KOPT-K1 (cell line): ENCODE results near the gene NOS2.
"Not testable (repeated sequence)": the region's sequence is repeated elsewhere in the genome, so short reads cannot be mapped to it uniquely, and the experiment has no call there.

Experiments
- H3K27ac ChIP-seq: fragments of 200-600 bp; sonication (generic); 2 replicates; pipeline ENCODE4 v1.5.1; 2016; ENCODE audit warnings: antibody characterized with exemption, mild to moderate bottlenecking, low read depth, low read length; ENCODE audit not compliant: poor library complexity, severe bottlenecking
- H3K36me3 ChIP-seq: fragments of 200-600 bp; sonication (generic); 2 replicates; pipeline ENCODE4 v1.5.1; 2017; ENCODE audit warnings: antibody characterized with exemption, mild to moderate bottlenecking, low read length, moderate library complexity; ENCODE audit not compliant: insufficient read depth
- H3K9me3 ChIP-seq: fragments of 200-600 bp; sonication (generic); 2 replicates; pipeline ENCODE4 v1.5.1; 2017; ENCODE audit warnings: antibody characterized with exemption, low read length, mild to moderate bottlenecking; ENCODE audit not compliant: insufficient read depth, poor library complexity, severe bottlenecking

The NOS2 gene

GRCh38 chr17:27780828-27781404, 19.4 kb downstream of the NOS2 start:
- Histone ChIP-seq H3K27ac (no peak overlapping the region), H3K9me3 (no peaks in the 10 kb centered on the region), H3K36me3 (no peaks in the 10 kb centered on the region)

DNA sequence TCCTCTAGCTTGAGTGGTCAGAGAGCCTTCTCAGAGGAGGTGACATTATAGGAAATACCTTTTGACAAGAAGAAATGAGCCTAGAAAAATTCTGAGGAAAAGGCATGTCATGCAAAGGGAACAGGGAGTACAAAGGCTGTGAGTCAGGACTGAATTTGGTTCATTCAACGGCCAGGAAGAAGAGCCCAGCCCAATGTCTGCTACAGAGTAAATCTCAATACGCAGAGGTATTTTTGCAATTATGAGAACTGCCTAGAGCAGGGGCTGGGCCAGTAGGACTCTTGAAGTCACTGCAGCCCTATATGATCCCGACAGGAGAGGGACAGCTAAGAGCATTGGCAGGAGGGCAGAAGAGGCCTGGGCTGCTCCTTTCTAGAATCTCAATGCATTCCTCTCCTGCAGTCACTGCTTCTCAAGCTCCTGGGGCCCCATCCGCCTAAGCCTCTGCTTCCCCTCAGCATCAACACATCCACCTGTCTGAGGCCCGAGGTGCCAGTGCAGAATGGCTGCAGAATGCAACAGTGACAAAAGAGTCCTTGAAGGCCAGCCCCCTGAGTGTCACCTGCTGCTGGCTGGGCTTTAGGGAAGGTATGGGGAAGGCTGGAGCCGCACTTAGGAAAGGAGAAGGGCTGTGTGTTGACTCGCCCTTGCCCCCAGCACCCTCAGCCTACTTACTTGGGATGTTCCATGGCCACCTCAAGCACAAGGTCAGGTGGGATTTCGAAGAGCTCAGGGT, 20.1 kb downstream of the NOS2 start:
- H3K9me3 ChIP-seq = no peaks in the 10 kb centered on the region
- H3K36me3 ChIP-seq = no peaks in the 10 kb centered on the region
- H3K27ac ChIP-seq = no peak overlapping the region

GRCh38 chr17:27778183-27778582, 22.1 kb downstream of the NOS2 start:
- Histone ChIP-seq H3K27ac (no peak overlapping the region), H3K36me3 (no peaks in the 10 kb centered on the region), H3K9me3 (no peaks in the 10 kb centered on the region)

DNA sequence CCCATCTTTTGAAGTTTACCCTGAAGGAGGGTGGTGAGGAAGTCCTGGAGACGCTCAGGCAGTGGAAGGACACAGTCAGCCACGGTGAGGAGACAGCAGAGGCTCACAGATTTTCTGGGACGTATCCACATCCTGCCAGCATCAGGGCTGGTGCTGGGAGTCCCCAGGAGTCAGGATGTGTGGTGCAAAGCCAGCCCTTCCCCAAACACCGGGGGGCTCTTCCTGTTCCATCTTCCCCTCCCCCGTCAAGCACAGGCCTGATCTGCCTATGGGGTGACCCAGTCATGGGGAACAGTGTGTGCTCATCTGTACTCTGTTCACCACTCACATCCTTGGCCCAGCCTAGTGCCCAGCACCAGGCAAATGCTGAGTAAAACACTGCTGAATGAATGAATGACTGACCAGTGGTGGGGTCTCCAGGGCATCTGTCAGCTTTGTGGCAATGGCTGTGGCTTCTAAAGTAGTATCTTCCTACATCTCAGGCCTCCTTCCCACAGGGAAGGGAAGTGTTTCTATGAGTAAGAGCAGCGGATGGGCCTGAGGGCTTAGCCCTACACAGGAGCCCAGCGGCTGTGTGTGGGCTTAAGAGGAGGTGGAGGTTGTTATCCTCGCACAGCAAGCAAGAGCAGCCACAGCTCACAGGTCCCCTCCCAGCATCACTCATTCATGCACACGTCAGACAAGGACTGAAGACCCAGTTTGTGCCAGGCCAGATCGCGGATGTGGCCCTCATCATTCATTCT, 23.3 kb downstream of the NOS2 start:
- Histone ChIP-seq H3K36me3 (no peaks in the 10 kb centered on the region), H3K9me3 (no peaks in the 10 kb centered on the region), H3K27ac (no peak overlapping the region)

DNA sequence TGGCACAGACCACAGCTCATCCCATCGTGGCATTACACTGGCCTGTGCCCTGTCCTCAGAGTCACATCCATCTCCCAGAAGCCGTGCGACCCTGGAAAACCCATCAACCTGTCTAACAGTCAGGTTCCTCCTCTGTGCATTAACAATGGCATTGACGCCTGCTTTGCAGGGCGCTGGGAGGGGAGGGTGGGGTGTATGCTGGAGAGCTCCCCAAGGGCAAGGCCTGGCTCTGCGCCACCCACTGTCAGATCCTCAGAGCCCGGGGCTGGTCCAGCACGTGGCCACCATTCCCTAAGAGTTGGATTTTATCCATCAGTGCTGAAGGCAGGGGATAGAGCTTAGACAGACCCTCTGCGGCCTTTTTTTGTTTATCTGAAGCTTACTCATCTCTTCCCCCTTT, 28.7 kb downstream of the NOS2 start:
- no peaks in the 10 kb centered on the region for H3K36me3 ChIP-seq
- no peak overlapping the region for H3K27ac ChIP-seq
- no peaks in the 10 kb centered on the region for H3K9me3 ChIP-seq

DNA sequence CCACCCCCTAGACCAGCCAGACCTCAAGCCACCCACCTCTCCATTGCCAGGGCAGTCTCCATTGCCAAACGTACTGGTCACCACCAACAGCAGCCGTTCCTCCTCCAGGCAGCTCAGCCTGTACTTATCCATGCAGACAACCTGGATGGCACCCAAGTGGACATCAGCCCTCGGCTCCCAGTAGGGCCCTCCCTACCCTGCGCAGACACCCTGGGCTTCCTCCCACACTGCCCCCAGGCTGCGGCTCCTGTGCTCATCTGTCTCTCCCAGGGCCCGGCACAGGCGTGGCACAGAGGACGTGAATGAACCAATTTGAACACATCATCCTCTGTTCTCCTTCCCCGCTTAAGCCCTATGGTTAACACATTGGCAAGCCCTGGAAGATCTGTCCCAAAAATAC, 29.5 kb downstream of the NOS2 start:
- Histone ChIP-seq H3K36me3 (no peaks in the 10 kb centered on the region), H3K9me3 (no peaks in the 10 kb centered on the region), H3K27ac (no peak overlapping the region)

DNA sequence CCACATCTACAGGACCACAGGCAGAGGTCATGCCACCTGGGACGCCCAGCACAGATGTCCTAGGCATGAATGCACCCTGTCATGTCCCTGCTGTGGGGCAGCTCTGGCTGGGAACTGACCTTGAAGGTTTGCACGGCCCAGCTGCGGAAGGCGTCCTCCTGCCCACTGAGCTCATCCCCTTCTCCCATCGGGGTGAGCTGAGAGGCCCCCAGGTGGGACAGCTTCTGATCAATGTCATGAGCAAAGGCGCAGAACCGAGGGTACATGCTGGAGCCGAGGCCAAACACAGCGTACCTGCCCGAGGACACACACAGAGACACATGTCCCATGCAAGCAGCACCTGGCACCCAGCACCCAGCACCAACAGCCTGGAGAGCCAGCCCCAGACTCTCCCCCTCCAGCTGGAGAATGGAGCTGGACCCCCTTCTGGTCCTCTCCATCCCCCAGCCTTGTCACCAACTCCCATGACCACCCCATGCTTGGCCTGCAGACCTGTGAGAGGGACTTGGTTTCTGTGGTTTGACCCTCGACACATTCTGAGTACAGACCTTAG, 31.4 kb downstream of the NOS2 start:
- Histone ChIP-seq H3K9me3 (no peaks in the 10 kb centered on the region), H3K36me3 (no peaks in the 10 kb centered on the region), H3K27ac (no peak overlapping the region)

DNA sequence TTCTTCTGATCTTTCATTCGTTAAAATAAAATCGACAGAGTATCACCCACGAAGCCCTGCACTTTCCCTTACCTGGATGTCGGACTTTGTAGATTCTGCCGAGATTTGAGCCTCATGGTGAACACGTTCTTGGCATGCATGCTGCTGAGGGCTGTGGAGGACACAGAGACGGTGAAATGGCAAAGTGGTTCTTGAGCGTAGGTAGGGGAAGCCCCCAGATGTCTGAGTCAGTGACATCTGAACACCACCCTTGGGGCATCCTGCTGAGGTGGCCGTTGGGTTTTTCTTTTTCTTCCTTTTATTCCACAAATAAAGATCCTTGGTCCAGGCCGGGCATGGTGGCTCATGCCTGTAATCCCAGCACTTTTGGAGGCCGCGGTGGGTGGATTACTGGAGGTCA, 33.9 kb downstream of the NOS2 start:
- Histone ChIP-seq H3K36me3 (no peaks in the 10 kb centered on the region), H3K9me3 (no peaks in the 10 kb centered on the region), H3K27ac (no peak overlapping the region)

DNA sequence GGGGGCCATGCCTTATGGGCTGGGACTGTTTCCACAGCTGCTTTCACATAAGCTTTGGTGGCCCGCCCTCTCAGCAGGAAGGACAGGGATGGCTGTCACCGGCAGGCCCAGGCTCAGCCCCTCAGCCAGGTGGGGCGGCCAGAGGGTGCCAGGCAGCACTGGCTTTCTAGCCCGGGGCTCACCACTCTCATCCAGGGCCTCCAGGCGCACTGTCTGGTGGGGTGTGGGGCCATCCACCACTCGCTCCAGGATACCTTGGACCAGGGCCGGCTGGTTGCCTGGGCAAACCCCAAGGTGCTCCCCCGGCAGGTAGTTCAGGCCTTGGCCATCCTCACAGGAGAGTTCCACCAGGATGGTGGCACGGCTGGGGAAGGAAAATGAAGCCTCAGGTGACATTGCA, 35.0 kb downstream of the NOS2 start:
- H3K9me3 ChIP-seq = no peaks in the 10 kb centered on the region
- no peak overlapping the region for H3K27ac ChIP-seq
- H3K36me3 ChIP-seq = no peaks in the 10 kb centered on the region

DNA sequence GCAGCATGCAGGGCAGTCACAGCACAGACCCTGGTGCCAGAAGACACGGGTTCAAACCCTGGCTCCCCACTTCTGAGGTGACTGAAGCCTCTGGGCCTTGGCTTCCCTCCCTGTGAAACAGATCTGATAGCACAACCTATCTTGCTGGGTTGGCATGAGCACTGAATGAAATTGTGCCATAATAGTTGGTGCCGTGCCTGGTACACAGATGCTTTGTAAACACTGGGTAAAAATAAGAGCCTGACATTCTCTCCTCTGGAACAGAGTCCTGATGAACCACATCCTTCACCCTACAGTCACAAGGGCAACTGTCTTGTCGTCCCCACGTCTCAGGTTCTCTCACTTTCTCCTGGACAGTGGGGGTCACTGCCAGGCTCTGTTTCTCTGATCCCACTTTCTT, 35.7 kb downstream of the NOS2 start:
- no peaks in the 10 kb centered on the region for H3K36me3 ChIP-seq
- no peak overlapping the region for H3K27ac ChIP-seq
- H3K9me3 ChIP-seq = no peaks in the 10 kb centered on the region

- no peak overlapping the region for H3K27ac ChIP-seq
- no peaks in the 10 kb centered on the region for H3K9me3 ChIP-seq
Measured at GRCh38 chr17:27762527-27763305, 37.6 kb downstream of the NOS2 start.

DNA sequence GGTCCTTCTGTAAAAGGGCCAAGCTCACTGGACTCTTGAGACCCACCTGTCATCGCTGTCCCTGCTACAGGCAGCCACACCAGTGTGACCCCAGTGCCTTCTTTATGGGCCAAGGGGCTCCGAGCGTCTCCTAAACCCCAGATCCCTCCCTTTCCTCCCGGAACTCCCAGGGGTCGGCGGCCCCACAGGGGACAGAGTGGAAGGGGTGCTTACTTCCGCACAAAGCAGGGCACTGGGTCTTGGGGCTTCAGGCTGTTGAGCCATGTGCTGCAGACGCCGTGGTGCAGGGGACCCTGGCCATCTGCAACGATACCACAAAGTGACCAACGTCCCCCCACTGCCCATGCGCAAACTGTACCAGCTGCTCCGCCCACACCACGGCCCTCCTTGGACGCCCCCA, 39.4 kb downstream of the NOS2 start:
- not testable (repeated sequence) for H3K9me3 ChIP-seq, H3K27ac ChIP-seq, H3K36me3 ChIP-seq

More at GRCh38 chr17:27762527-27763305, 37.6 kb downstream of the NOS2 start:
- no peaks in the 10 kb centered on the region for H3K36me3 ChIP-seq

GRCh38 chr17:27760069-27760885, 40.1 kb downstream of the NOS2 start:
- Histone ChIP-seq H3K9me3 (no peaks in the 10 kb centered on the region), H3K27ac (no peak overlapping the region), H3K36me3 (no peaks in the 10 kb centered on the region)

- Histone ChIP-seq H3K36me3 (no peaks in the 10 kb centered on the region), H3K27ac (no peak overlapping the region), H3K9me3 (no peaks in the 10 kb centered on the region)
Measured at GRCh38 chr17:27759528-27759927, 40.8 kb downstream of the NOS2 start.
